ENCODE results near the gene SHC3. TPM values are rescaled to one million over a fixed set of nuclear protein-coding genes. Genes with fewer than 3 reads are reported as not detected.

Gene SHC3
- total RNA-seq, 1 experiment from 2014 or later, result 1.8 TPM

- H3K9ac ChIP-seq (ENCODE audit: extremely low read depth, insufficient read length, low read length), result no peak overlapping the region
- peaks cover 3% of the 10 kb centered on the region; the same call in 1 of the 2 replicates for H3K27me3 Mint-ChIP-seq (ENCODE audit: low read depth)
- H4K91ac ChIP-seq (ENCODE audit: insufficient read length, low read depth, low read length), result no peak overlapping the region
- no peak overlapping the region for H3K27ac Mint-ChIP-seq
- no peak overlapping the region for H3T11ph ChIP-seq (ENCODE audit: low read length)
- no peak overlapping the region for H3K23ac ChIP-seq (ENCODE audit: insufficient read length, low read depth, low read length)
- H2AFZ ChIP-seq (ENCODE audit: low read length), result no peak overlapping the region
- no peaks in the 10 kb centered on the region for H3K4me1 Mint-ChIP-seq
- no peak overlapping the region for H2AK5ac ChIP-seq (ENCODE audit: insufficient read length, low read length)
- no peak overlapping the region for H3K27ac ChIP-seq (ENCODE audit: insufficient read length, low read depth, low read length)
- H3K36me3 Mint-ChIP-seq (ENCODE audit: insufficient read depth in 1 of 3, low read depth in 3 of 3), result no peaks in the 10 kb centered on the region; a peak in 1 of 7 replicates
- no peak overlapping the region for H3K56ac ChIP-seq (ENCODE audit: insufficient read length, low read depth, low read length)
- H2BK20ac ChIP-seq (ENCODE audit: low read depth, low read length, poor library complexity, severe bottlenecking), result no peak overlapping the region
- no peaks in the 10 kb centered on the region for H3K9me3 Mint-ChIP-seq
- TF ChIP-seq CTCF (conservative IDR thresholded peaks at IDR 0.05), result no peak
- H2BK12ac ChIP-seq (ENCODE audit: insufficient read length, low read depth, low read length), result no peak overlapping the region
- no peaks in the 10 kb centered on the region for H3K4me1 ChIP-seq (ENCODE audit: insufficient read depth, low read length)
- no peaks in the 10 kb centered on the region for H3K23me2 ChIP-seq (ENCODE audit: insufficient read length, low read depth, low read length, poor library complexity, severe bottlenecking)
- H3K18ac ChIP-seq (ENCODE audit: insufficient read length, low read depth, low read length), result no peak overlapping the region
- no peak overlapping the region for H2BK5ac ChIP-seq (ENCODE audit: insufficient read length, low read length)
- DNase-seq, result no peak
- no peaks in the 10 kb centered on the region for H3K27me3 ChIP-seq (ENCODE audit: insufficient read depth, low read length)
- H3K4me3 Mint-ChIP-seq, result no peak overlapping the region
- no peak overlapping the region for H3K14ac ChIP-seq (ENCODE audit: insufficient read depth, low read length)
- H3K9me3 ChIP-seq (ENCODE audit: control insufficient read depth, low read depth, low read length), result no peaks in the 10 kb centered on the region
- H4K20me1 ChIP-seq (ENCODE audit: control insufficient read depth, insufficient read depth, insufficient read length), result no peaks in the 10 kb centered on the region
- WGBS (ENCODE audit: extremely low coverage, insufficient read length, low lambda C conversion rate), result no CpG with 5 or more reads among the region's 2 CpGs
- no peak overlapping the region for H3K4ac ChIP-seq (ENCODE audit: low read depth, low read length)
- H4K5ac ChIP-seq (ENCODE audit: insufficient read length, low read depth, low read length), result no peak overlapping the region
- no peak overlapping the region for H4K8ac ChIP-seq (replicated peaks; ENCODE audit: insufficient read length, low read depth, low read length)
- no peaks in the 10 kb centered on the region for H3K79me2 ChIP-seq (ENCODE audit: insufficient read depth, low read length)
- no peak overlapping the region for H2BK120ac ChIP-seq (ENCODE audit: low read depth, low read length, poor library complexity, severe bottlenecking)
- H3K4me2 ChIP-seq (ENCODE audit: insufficient read depth, insufficient read length, low read length), result no peak overlapping the region
- no peaks in the 10 kb centered on the region for H3K79me1 ChIP-seq (ENCODE audit: insufficient read depth, low read depth, low read length, poor library complexity, severe bottlenecking)
- no peak overlapping the region for H2BK15ac ChIP-seq (ENCODE audit: low read depth, low read length)
Measured at GRCh38 chr9:89079391-89079790, 99.2 kb downstream of the SHC3 start.

All from H9 (cell line).